Activated T-cell treated with anti-CD3 and anti-CD28 coated beads for 1 hour (primary cell): ENCODE measurements around the gene PSMD11.

ENCODE experiments used
- DNase-seq: peaks from one replicate; pipeline ENCODE4 v3.0.0-alpha.2; 2020; ENCODE audit warnings: low read depth

PSMD11 gene

DNA sequence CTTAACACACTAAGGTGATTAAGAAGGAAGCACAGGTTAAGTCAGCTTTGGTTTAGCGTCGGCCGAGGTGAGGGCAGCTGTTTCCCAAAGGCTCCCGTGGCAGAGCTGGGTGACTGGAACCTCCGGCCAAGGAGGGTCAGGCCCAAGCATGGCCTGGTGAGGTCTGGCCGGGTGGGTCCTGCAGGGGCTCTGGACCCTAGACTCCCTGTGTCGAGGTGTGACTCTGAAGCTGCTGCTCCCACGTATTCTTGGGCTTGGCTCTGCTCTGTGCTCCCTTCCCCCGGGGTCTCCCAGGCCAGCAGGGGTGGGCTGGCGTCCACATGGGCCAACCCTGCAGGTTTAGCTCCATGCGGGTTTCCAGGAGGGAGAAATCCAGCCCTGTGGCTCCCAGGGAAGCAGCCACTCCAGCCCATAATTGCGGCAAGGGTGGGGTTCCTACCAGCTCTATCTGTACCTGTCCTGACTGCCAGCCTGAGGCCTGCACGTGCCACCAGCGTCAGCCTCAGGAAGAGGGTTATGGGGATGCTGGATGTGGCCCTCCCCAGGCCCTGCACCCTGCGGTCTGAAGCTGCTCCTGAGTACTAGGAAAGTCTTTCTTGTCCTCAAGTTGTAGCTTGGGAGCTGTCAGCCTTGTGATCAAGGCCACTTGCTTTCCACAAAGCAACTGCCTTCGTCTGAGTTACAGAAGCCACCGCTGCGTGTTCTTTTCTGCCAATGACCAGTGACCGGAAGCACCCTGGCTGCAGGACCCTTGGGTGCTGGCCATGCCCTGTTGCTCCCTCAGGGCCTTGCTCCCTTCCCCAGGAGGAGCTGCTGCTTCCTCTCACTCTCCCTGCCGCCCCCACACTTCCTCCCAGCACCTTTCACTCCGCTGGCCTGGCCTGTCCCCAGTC is 47.3 kb downstream of the PSMD11 start:
- no peak for DNase-seq

DNA sequence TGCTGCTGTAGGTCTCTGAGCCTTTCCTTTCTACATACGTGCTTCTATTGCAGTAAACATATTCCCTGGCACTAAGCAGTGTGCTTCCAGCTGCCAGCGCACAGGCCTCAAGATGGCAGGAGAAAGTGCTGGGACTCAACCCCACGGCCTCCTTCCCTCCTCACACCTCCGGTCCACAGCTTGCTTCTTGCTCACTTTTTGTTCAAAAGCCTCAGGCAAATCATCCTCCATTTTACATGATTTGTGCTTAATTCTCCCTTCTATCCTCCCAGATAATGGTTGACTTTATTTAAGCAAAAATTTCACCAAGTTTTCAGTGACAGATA is 47.9 kb downstream of the PSMD11 start:
- no peak for DNase-seq

DNA sequence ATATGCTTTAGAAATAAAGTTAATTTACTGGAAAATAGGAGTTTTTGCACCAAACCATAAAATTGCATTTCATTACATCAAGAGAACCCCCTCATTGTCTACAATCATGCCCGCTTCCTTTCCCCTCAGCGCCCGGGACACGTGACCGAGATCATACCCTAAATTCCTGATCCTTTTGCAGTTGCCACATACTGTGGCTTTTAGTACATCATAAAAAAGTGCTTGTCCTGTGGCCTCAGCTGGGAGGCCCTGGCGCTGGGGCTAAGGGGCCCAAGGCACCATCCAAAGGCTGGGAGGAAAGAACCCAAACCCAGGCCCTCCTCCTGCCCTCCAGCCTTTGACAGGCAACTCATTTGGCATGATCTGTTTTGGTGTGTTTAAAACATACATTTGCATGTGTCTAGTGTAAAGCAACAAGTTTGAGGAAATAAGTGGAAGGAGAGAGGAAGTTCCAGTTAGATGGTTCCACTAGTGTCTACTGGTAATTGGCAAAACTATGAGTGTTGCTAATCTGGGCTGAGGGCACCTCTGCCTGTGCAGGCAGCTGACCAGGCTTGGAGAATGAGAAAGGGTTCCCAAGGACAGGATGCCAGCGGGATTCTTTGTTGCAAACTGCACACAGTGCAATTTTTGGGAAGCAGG is 48.5 kb downstream of the PSMD11 start:
- no peak for DNase-seq

DNA sequence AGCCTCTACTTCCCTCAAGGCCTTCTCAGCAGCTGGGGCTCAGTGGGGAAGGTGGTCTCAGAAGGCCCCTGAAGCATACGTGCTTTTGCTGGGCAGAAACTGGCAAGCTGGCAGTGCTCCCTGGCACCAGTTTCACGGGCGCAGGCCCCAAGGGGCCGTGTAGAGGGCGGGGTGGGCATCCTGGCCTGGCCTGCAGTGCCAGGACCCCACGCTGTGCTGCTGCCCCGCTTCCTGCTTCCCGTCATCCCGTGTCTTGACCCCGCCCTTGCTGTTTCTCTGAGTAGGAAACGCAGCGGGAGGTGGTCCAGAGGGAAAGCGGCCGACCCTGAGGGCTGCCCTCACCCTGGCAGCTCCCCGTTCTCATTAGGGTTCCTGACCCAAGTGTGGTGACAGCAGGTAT is 49.3 kb downstream of the PSMD11 start:
- no peak for DNase-seq

DNA sequence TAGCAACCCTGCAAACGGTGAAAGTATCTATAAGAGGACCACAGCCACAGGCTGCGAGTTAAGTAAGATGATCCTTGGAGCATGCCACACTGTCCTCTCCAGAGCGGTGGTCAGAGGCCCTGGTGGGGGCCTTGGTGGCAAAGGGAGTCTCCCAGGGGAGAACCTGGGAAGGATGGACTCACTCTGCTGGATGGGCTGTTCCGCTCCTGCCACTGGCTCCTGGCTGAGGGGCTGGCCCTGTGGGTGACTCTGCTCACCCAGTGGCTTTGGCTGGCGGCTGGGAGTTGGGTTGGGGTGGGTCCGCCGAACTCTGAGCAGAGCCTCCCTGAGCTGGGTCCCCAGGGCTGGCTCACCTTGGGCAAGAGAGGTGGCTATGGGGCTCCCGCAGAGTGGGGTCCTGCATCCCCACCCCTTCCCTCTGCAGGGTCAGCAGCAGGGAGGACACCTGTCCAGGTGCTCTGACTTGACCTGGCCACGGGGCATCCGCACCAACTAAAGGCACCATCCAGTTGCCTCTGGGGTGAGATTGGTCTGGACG is 49.7 kb downstream of the PSMD11 start:
- DNase-seq = no peak

DNA sequence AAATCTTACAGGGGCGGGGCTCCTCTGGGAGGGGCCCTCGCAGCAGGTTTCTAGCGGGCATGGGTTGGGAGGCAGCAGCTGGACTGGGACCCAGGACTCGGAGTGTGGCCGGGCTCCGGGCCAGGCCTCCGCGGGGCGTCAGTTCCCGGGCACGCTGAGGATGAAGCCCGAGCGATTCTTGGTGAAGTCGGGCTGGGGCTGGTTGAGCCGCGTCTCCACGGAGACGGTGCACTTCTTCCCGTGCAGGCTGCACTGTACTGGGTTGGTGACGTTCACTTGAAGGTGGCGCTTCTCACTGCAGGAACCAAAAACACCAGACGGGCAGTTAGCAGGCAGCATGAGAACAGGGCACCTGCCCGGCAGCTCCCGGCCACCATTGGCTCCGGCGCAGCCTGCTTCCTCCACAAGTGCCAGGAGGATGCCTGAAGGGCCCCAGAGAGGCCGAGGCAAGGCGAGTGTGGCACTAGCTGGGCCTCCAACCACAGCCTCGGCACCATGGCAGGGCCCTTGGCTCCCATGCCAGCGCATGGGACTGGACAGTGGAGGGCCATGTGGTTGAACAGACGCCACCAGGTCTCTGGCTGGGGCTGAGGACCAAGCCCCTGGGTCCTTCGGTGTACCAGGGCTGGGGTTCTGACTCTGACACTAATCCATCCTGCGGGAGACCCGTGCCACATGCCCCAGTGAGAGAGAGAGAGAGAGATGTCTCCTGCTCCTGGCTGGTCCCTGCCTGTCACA is 50.5 kb downstream of the PSMD11 start:
- DNase-seq = no peak

DNA sequence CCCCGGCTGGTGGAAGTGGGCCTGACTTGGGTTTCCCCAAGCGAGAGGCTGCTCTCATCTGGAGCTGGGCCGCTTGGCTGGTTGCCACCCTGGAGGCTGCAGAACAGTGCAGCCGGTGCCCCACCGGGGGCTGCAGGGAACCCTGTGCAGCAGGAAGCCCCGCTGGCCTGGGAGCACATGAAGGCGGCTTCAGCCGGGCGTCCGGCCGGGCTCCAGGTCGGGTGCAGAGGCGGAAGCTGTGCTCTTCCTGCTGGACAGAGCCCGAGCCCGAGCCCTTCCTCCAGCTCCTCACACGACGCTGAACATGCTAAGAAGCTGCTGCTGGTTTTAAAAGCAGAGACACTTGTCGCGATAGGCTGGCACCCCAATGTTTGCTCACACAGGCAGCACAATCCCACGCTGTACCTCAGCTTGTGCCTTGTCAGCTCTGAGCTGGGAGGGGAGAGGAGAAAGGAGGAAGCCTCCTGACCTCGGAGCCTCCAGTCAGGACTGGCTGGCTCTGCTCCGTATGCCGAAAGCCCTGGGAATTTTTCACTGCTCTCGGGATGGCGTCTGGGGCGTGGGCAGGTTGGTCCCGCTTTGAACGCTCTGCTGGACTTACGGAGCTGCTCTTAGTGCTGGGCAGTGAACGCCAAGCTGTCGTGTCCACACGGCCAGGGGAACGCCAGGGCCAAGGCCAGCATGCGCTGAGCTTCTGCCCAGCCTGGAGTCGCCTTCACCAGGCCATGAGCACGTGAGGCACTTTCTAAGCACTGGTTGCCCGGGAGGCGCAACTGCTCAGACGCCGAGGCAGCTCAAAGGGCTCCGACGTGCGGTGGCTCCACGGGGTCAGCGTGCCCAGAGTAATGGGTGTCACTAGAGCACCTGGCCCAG is 51.3 kb downstream of the PSMD11 start:
- no peak for DNase-seq

DNA sequence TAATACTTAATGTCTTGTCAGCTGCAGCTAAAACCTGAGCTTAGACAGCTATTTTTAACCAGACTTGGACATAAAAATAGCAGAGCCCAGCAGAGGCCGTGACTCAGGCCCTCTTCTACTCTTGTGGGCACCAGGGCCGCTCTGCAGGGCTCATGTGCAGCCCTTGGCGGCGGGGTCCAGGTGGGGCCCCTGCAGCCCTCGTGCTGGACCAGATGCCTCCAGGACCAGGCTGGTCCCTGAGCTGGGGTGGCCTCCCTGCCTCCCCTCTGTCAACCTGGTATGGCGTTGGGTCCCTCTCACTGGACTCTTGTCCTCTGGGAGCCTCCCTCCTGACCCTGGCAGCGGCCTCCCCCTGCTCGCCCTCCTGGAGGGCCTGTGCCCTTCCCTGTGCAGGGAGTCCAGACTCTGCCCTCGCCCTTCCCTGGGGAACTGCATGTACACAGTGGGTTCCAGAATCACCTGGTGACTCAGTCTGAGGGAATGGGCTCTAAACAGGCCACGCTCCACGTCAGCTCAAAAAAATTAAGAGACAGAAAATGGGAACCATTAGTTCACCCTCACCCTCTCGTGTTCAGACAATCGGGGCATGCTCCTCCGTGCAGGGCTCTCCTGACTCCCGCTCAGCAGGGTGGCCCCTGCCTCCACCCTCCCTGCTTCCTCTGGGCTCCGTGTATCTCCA is 52.2 kb downstream of the PSMD11 start:
- no peak for DNase-seq

DNA sequence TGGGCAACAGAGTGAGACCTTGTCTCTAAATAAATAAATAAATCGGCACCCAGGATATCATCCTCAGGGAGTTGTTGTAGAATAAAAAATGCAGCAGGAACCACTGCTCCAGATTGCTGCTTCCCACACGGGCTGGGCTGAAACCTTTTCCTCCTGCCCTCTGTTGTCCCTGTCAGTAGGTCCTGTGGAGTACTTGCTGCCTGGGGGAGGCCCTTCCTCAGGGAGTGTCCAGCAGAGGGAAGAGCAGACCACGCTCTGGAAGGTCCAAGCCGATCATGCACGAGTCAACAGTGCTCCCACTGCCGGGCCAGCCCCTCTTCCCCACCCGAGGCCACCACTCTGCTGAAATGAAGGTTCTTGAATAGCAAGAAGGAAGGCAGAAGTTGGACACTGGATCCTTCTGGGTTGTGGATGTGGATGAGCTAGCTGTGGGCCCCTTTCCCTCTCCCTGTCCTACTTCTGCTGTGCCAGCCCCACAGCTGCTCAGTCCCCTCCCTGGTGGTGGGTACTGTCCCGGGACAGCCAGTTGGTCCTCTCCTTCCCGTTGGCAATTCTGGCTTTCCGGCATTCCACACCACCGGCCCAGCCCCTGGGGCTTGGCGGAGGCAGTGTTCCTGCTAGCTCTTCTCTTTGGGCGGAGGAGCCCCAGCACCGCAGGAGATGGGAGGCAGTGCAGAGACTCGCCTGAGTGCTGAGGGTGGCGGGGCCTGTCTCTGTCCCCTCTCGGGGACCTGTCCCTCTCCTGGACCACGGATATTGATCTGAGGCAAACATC is 53.3 kb downstream of the PSMD11 start:
- no peak for DNase-seq

DNA sequence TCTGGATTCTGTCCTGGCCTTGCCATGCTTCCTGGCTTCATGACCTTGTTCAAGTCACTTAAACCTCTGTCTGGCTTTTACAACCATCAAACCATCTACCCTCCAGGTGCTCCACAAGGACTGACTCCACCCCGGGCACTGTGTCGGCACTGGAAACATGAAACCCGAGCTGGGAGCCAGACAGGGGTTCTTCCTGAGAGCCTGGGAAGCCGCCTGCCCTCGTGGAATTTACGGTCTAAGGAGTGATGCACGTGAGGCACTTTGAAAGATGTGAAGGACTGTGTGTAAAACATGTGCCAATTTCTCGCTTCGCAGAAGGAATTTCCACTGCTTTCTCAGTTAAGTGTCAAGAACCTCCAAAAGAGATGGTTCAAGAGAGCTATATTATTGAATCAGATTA is 54.1 kb downstream of the PSMD11 start:
- no peak for DNase-seq

DNA sequence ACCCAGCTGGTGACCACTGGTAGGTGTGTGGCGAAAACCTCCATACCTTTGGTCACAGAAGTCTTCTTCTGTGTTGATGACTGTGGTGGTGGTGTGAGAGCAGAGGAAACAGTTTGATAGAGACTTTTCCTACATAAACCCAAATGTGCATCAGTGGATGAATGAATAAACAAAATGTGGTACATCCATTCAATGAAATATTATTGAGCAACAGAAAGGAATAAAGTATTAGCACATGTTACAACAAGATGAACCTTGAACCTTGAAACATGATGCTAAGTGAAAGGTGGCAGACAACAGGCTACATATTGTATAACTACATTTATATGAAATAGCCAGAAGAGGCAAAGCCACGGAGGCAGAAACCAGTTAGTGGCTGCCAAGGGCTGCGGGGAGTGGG is 57.7 kb downstream of the PSMD11 start:
- DNase-seq = no peak

DNA sequence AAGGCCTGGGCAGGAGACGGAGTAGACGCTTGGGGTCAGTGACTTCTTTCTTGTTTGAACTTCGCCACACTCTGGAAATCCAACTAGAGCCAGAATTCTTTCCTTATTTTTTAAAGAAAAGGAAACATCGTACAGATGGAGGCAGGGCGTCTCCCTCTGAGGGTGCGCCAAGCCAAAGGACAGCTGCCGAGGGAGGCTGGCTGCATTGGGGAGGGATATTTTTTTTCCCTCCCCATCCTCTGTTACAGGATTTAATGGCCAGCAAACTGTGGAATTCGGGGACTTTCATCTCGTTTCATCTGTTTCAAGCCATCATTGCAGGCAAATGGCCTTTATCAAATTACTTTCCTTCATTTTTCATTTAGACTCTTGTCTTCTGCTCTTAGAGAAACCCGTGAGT is 58.4 kb downstream of the PSMD11 start:
- no peak for DNase-seq

DNA sequence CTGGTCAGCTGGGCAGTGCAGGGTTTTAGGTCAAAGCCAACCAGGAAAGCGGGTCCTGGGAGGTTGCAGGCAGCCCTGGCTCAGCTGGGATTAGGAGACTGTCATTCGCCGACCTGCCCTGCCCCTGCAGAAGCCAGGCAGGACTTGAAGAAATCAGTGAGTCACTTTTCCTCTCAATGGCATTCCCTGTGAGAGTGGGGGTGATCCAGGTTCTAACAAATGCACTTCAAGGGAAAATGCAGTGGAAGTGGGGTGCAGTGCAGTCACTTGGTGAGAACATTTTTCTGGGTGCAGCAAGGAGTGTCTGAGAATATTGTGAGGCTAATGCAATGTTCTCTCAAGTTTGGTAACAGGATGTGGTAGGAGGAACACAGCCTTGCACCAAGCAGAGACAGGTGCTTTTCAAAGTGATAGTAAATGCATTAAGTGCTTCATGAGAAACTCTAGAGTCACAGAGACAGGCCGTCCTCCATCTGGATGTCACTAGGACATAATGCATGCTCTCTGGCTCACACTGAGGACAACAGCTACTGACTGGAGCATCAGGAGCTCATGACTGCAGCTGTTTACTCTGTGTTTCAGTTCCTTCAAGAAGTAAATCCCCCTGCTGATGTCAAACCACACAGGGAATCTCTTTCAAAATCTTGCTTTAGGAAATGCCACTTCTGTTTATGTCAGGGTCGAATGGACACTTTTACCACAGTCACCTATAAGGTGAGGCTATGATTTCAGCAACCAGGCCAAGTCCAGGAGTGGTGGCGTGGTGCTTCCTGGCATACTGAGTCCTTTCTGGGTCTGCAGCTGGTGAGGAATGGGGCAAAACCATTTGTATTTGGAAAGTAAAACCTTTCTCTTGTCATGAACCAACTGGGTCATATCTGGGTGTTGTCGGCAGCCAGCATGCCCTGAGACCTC is 59.2 kb downstream of the PSMD11 start:
- DNase-seq = no peak

DNA sequence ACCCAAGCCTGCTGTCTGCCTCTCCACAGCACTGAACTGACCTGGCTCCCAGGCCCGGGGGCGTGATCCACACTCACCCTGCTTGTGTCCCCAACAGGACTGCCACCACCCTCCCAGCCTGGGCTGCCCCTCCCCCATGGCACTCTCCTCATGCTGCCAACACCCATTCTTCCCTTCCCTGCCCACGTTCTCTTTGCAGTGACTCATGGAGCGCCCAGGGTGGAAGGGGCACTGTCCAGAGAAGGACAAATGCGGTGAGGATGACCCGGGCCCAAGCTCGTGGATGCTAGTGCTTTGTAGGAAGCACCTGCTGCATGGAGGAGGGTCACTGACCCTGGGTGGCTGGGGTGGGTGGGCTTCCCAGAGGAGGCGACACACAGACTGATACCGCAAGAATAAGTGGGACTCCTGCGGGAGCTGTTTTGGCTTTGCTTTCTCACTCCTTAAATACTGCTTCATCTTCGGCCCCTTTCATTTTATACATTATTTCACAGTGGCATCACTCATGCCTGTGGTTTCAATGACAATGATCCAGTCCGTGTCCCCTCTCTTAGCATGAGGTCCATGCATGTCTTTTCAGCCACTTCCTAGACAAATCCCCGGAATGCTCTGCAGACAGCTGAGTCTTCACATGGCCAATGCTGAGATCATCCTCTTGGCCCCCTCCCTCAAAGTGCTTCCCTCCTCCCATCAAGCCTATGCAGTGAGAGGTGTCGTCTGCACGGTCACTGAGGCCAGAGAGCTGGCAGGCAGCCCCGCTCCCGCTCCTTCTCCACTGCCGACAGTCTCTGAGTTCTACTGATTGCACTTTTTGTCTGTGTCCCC is 60.1 kb downstream of the PSMD11 start:
- no peak for DNase-seq

DNA sequence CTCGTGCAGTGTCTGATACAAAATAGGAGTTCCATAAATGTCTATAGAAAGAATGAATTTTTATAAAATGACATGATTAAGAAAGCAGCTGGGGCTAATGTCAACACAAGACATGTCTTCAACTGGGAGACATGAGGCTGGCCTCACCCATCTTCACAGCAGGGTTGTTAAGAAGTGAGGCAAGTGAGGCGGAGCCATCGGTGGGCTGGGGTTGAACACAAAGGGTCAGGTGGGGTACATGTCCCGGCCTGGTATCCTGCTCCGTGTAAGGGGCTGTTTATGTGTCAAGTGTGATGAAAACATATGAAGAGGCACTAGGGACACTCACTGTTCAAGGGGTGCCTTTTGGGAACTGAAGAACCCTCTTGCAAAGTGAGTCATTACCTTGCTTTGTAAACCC is 64.6 kb downstream of the PSMD11 start:
- no peak for DNase-seq

DNA sequence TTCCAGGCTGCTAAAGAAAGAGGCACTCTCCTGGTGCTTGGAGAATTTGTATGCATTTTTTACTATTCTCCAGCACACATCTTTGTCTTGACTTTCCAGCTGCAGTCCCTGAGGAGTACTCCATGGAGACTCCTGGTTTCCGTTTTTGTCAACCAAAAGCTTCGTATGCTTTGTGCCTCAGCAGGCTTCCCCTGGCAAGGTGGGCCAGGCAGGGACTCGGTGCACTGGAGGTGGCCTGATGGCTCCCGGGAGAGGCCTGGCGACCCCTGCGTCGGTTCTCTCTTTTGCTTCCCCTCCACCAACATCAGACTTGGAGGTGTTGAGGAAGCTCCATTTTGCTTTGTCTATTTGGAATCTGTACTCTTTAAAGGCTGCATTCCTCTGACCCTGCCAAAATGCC is 66.2 kb downstream of the PSMD11 start:
- no peak for DNase-seq

DNA sequence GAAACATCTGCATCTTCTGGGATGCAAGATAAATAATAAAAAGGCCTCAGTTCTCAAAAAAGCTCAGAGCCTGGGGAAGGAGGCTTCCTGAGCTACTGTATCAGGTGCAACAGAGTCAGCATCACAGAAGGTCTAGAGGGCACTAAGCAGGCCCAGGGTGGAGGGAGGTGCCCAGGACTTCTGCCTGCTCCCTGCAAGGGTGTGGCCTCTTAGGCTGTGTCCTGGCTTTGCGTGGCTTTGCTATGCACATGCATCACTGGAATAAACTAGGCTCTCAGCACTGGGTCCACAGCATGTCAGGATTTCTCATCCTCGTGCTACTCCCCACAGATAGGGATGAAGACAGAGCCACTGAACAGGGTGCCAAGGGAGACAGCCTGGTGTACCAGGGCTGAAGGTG is 68.0 kb downstream of the PSMD11 start:
- no peak for DNase-seq

DNA sequence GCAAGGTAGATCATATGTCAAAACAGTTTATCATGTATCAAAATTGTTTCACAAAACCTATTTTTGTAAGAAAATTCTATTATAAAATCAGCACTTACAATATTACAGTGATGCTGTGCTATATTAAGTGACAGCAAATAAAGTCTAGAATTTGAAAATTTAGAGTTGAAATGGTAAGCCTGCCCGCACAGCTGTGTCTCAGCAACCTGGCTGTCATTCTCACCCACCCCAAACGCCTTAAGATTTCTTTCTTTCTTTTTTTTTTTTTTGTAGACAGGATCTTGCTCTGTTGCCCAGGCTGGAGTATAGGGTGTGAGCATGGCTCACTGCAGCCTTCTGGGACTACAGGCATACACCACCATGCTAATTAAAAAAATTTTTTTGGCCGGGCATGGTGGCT is 69.3 kb downstream of the PSMD11 start:
- no peak for DNase-seq

DNA sequence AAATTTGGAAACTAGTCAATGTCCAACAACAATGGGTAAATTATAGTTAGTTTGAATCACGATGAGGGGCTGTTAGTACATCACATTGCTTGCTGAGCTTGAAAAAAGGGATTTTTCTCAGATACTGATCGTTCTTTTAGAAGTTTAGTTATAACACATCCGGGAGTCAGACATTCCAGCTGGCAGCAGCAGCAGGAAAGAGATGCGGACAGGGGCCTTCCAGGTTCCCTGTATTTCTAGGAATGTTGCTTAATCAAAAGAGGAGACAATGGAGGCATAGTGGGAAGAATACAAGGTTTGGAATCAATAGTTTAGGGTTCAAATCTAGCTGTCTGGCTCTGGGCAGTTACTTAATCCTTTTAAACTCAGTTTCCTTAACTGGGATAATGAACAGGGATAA is 70.3 kb downstream of the PSMD11 start:
- no peak for DNase-seq
